Stomach (tissue), 4 donors: Measurements from ENCODE around the gene AAMDC.

Experiments
- EP300 ChIP-seq: sonication (generic); formaldehyde crosslinking; IDR thresholded peaks from one replicate; pipeline ENCODE4 v1.6.1; 2017; ENCODE audit warnings: antibody characterized with exemption
- POLR2A ChIP-seq, 4 donors: fragments of 450-650 bp; IDR thresholded peaks; one replicate each; pipeline ENCODE4 v1.6.1; 2016; ENCODE audit warnings: antibody characterized with exemption in 4 of 4, control low read depth in 2 of 4, mild to moderate bottlenecking in 1 of 4, moderate library complexity in 1 of 4
- TF ChIP-seq, protein P1 (sequence below), 7 experiments: fragments of 450-650 bp in 4 of 7; fragments of 200-600 bp in 3 of 7; sonication (generic) in 3 of 7; IDR thresholded peaks; one replicate each; pipeline ENCODE4 v1.5.1; 2016 to 2019; ENCODE audit warnings: antibody characterized with exemption in 7 of 7, control low read depth in 2 of 7, mild to moderate bottlenecking in 1 of 7

DNA sequence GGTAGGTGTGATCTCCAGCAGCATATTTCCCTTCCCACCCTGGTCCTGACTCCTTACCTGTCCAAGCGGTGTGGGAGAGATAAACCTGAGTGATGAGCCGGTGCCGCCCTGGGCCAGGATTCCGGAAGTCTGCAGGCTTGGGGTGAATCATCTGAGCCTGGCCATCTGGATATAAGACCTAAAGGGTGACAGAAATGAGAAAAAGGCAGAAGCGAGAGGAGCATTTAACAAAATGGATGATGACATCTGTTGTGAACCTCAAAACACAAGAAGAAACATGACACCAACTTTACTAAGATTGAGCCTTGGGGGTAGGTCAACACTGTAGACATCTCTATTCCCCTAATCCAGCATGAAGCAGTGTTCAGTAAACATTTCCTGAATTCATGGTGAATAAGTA is 62.8 kb downstream of the AAMDC start:
- TF ChIP-seq, protein P1, sequence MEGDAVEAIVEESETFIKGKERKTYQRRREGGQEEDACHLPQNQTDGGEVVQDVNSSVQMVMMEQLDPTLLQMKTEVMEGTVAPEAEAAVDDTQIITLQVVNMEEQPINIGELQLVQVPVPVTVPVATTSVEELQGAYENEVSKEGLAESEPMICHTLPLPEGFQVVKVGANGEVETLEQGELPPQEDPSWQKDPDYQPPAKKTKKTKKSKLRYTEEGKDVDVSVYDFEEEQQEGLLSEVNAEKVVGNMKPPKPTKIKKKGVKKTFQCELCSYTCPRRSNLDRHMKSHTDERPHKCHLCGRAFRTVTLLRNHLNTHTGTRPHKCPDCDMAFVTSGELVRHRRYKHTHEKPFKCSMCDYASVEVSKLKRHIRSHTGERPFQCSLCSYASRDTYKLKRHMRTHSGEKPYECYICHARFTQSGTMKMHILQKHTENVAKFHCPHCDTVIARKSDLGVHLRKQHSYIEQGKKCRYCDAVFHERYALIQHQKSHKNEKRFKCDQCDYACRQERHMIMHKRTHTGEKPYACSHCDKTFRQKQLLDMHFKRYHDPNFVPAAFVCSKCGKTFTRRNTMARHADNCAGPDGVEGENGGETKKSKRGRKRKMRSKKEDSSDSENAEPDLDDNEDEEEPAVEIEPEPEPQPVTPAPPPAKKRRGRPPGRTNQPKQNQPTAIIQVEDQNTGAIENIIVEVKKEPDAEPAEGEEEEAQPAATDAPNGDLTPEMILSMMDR (IDR thresholded peaks at IDR 0.05): no peak
- TF ChIP-seq EP300: no peak
- no peak for TF ChIP-seq POLR2A (IDR thresholded peaks at IDR 0.05)
